ENCODE data around the gene BCL6. TPM values are rescaled to one million over a fixed set of nuclear protein-coding genes. Genes with fewer than 3 reads are reported as not detected.

Gene BCL6
- total and polyA plus RNA-seq, 10 of the 15 experiments (the other 5 are each of a cell fraction or from before 2014, with no cell fraction given): 0.04 to 0.85 (median 0.15) TPM

DNA sequence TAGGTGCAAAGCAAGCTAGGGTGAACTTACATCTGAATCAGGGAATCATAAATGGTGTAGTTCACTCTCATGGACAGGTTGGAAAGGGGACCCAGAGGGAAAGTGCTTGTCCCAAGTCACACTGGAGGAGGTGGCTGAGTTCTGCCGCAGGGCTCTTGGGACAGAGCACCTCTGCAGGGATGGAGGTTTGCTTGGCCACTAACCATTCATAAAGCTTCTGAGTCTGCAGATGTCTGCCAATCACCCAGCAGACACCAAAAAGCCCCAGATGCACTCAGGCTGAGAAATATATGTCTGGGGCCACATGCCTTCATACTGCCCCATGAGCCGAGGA lies 25.0 kb downstream of the BCL6 start:
- in situ Hi-C loops (cut with MboI) (no loop called here), intact Hi-C loops (cut with micrococcal nuclease; ENCODE audit: unreplicated experiment) (no loop called here)
- 58% methylated on average over 2 of the region's 2 CpGs for WGBS (ENCODE audit: insufficient coverage, insufficient replicate concordance, low lambda C conversion rate, missing lambda C conversion rate)
- Histone ChIP-seq H3K79me2 (ENCODE audit: control insufficient read depth, insufficient read depth, low read length) (no peaks in the 10 kb centered on the region), H3K4me1 (ENCODE audit: control insufficient read depth, insufficient read depth, low read length) (no peaks in the 10 kb centered on the region), H3K9ac (ENCODE audit: control insufficient read depth, insufficient read depth, low read length) (no peak overlapping the region), H3K27me3 (replicated peaks in 1 of 2; ENCODE audit: control insufficient read depth in 2 of 2, insufficient read depth in 2 of 2, low read length in 1 of 2) (no peaks in the 10 kb centered on the region), H3K36me3 (ENCODE audit: control insufficient read depth in 2 of 2, insufficient read depth in 2 of 2, low read length in 1 of 2) (no peaks in the 10 kb centered on the region; a peak in 1 of 4 replicates), H3K4me2 (ENCODE audit: control insufficient read depth, insufficient read depth) (no peak overlapping the region), H3K4me3 (no peak overlapping the region), H4K20me1 (ENCODE audit: control insufficient read depth, insufficient read depth) (no peaks in the 10 kb centered on the region), H3K9me3 (replicated peaks; ENCODE audit: control insufficient read depth, insufficient read depth, low read length) (no peaks in the 10 kb centered on the region), H3K27ac (ENCODE audit: control insufficient read depth, insufficient read depth) (no peak overlapping the region), H2AFZ (ENCODE audit: control insufficient read depth, low read depth, low read length) (no peak overlapping the region)
- no peak for FAIRE-seq
- DNase-seq (ENCODE audit: low read depth, low spot score): no peak
- TF ChIP-seq POLR2AphosphoS2 (IDR thresholded peaks at IDR 0.05; ENCODE audit: low read depth, low read length): no peak
- TF ChIP-seq NR2C2 (IDR thresholded peaks at IDR 0.05; ENCODE audit: borderline replicate concordance, control insufficient read depth, insufficient read length, low read depth): no peak
- TF ChIP-seq MTA2 (IDR thresholded peaks at IDR 0.05; ENCODE audit: low read depth): no peak
- TF ChIP-seq IKZF2 (IDR thresholded peaks at IDR 0.05): no peak
- ChIA-PET CTCF (interaction anchor here (1.5 to 2.8 kb wide), 4 partner anchors 16 to 500 kb away, joined by 4 to 11 read pairs (median 6); no protein-coding TSS in a partner anchor), RAD21 (ENCODE audit: unreplicated experiment) (no interaction called here), SMC1A (ENCODE audit: uncharacterized antibody, unreplicated experiment) (interaction anchor here (1.6 to 1.9 kb wide), 2 partner anchors 11 to 1234 kb away, joined by 3 to 4 read pairs; no protein-coding TSS in a partner anchor), POLR2A (no interaction called here)
- BruUV-seq (replicated peaks): no TSS peak
- no peak for ATAC-seq

GRCh38 chr3:187719628-187720336 lies 25.5 kb downstream of the BCL6 start:
- 11% methylated on average over 6 of the region's 6 CpGs for WGBS (ENCODE audit: insufficient coverage, insufficient replicate concordance, low lambda C conversion rate, missing lambda C conversion rate)
- Histone ChIP-seq H3K4me3 (no peak overlapping the region), H3K9me3 (replicated peaks; ENCODE audit: control insufficient read depth, insufficient read depth, low read length) (no peaks in the 10 kb centered on the region), H2AFZ (ENCODE audit: control insufficient read depth, low read depth, low read length) (no peak overlapping the region), H4K20me1 (ENCODE audit: control insufficient read depth, insufficient read depth) (no peaks in the 10 kb centered on the region), H3K36me3 (ENCODE audit: control insufficient read depth in 2 of 2, insufficient read depth in 2 of 2, low read length in 1 of 2) (no peaks in the 10 kb centered on the region; a peak in 1 of 4 replicates), H3K79me2 (ENCODE audit: control insufficient read depth, insufficient read depth, low read length) (no peaks in the 10 kb centered on the region), H3K27ac (ENCODE audit: control insufficient read depth, insufficient read depth) (no peak overlapping the region), H3K9ac (ENCODE audit: control insufficient read depth, insufficient read depth, low read length) (no peak overlapping the region), H3K27me3 (replicated peaks in 1 of 2; ENCODE audit: control insufficient read depth in 2 of 2, insufficient read depth in 2 of 2, low read length in 1 of 2) (no peaks in the 10 kb centered on the region), H3K4me1 (ENCODE audit: control insufficient read depth, insufficient read depth, low read length) (no peaks in the 10 kb centered on the region), H3K4me2 (ENCODE audit: control insufficient read depth, insufficient read depth) (no peak overlapping the region)
- ChIA-PET SMC1A (ENCODE audit: uncharacterized antibody, unreplicated experiment) (interaction anchor here (1.4 to 1.9 kb wide), 3 partner anchors 11 to 1235 kb away, joined by 3 to 4 read pairs (median 3); no protein-coding TSS in a partner anchor), POLR2A (no interaction called here), RAD21 (ENCODE audit: unreplicated experiment) (interaction anchor here (1.2 kb wide), 1 partner anchor 10 kb away, joined by 3 read pairs; no protein-coding TSS in a partner anchor), CTCF (interaction anchor here (0.8 to 2.8 kb wide), 6 partner anchors 17 to 500 kb away, joined by 3 to 11 read pairs (median 6); no protein-coding TSS in a partner anchor)
- FAIRE-seq (no peak), DNase-seq (ENCODE audit: low read depth, low spot score) (no peak), ATAC-seq (no peak)
- intact Hi-C loops (cut with micrococcal nuclease; ENCODE audit: unreplicated experiment) (no loop called here), in situ Hi-C loops (cut with MboI) (loop anchor here (5.0 kb wide), 1 partner anchor 402 kb away; no protein-coding TSS in a partner anchor)
- no TSS peak for BruUV-seq (replicated peaks)
- TF ChIP-seq E4F1 (IDR thresholded peaks at IDR 0.05; ENCODE audit: borderline replicate concordance, partially characterized antibody) (no peak), HSF1 (IDR thresholded peaks at IDR 0.05; ENCODE audit: low read depth, low read length) (no peak), GATAD2B (conservative IDR thresholded peaks at IDR 0.05; ENCODE audit: low read depth) (no peak), EED (IDR thresholded peaks at IDR 0.05; ENCODE audit: low read depth) (no peak), EGR1 (IDR thresholded peaks at IDR 0.05; ENCODE audit: borderline replicate concordance in 1 of 2, low read depth in 2 of 2, low read length in 2 of 2) (no peak), BRCA1 (IDR thresholded peaks at IDR 0.05; ENCODE audit: low read depth, low read length) (no peak)
- TF ChIP-seq, protein P1, sequence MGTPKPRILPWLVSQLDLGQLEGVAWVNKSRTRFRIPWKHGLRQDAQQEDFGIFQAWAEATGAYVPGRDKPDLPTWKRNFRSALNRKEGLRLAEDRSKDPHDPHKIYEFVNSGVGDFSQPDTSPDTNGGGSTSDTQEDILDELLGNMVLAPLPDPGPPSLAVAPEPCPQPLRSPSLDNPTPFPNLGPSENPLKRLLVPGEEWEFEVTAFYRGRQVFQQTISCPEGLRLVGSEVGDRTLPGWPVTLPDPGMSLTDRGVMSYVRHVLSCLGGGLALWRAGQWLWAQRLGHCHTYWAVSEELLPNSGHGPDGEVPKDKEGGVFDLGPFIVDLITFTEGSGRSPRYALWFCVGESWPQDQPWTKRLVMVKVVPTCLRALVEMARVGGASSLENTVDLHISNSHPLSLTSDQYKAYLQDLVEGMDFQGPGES (IDR thresholded peaks at IDR 0.05): no peak
